ENCODE results near the gene C18orf63. TPM values are rescaled to one million over a fixed set of nuclear protein-coding genes. Genes with fewer than 3 reads are reported as not detected.

The C18orf63 gene
- total RNA-seq, 4 donors from 2014 or later = not detected

- Histone ChIP-seq H3K4me1 (no peaks in the 10 kb centered on the region), H3K4me3 (no peak overlapping the region), H3K36me3 (no peaks in the 10 kb centered on the region), H3K27me3 (no peaks in the 10 kb centered on the region), H3K27ac (no peak overlapping the region), H3K9me3 (no peaks in the 10 kb centered on the region)
- DNase-seq = no peak
- in situ Hi-C loops (cut with MboI; ENCODE audit: low pct_ligation_motif_present in 1 of 4, low pct_unique_long_range_greater_than_20kb in 1 of 4, low sequenced_read_pairs in 3 of 4) (no loop called here), intact Hi-C loops (cut with DNase I; ENCODE audit: low total_unique reads) (no loop called here)
- no peak for TF ChIP-seq CTCF (IDR thresholded peaks at IDR 0.05)
- TF ChIP-seq POLR2A (IDR thresholded peaks at IDR 0.05) = no peak
- no peak for TF ChIP-seq EP300 (IDR thresholded peaks at IDR 0.05; ENCODE audit: low read depth)
- TF ChIP-seq POLR2AphosphoS5 (IDR thresholded peaks at IDR 0.05) = no peak
- WGBS, 2 donors (ENCODE audit: low coverage in 1 of 2) = 73% methylated on average over 1 of the region's 1 CpG
Measured at GRCh38 chr18:74377776-74378175, 62.1 kb downstream of the C18orf63 start.

- Histone ChIP-seq H3K36me3 (no peaks in the 10 kb centered on the region), H3K4me3 (no peak overlapping the region), H3K4me1 (no peaks in the 10 kb centered on the region), H3K9me3 (no peaks in the 10 kb centered on the region), H3K27me3 (no peaks in the 10 kb centered on the region), H3K27ac (no peak overlapping the region)
- in situ Hi-C loops (cut with MboI; ENCODE audit: low pct_ligation_motif_present in 1 of 4, low pct_unique_long_range_greater_than_20kb in 1 of 4, low sequenced_read_pairs in 3 of 4) (no loop called here), intact Hi-C loops (cut with DNase I; ENCODE audit: low total_unique reads) (no loop called here)
- 67 to 73% methylated on average over 2 to 4 of the region's 4 CpGs for WGBS, 2 donors (ENCODE audit: low coverage in 1 of 2)
- peak; percentile 12 for DNase-seq
- TF ChIP-seq POLR2A (IDR thresholded peaks at IDR 0.05) (no peak), POLR2AphosphoS5 (IDR thresholded peaks at IDR 0.05) (no peak), CTCF (IDR thresholded peaks at IDR 0.05) (no peak), EP300 (IDR thresholded peaks at IDR 0.05; ENCODE audit: low read depth) (no peak)
Measured at GRCh38 chr18:74378179-74378682, 62.6 kb downstream of the C18orf63 start.

- Histone ChIP-seq H3K9me3 (no peaks in the 10 kb centered on the region), H3K4me1 (no peaks in the 10 kb centered on the region), H3K36me3 (no peaks in the 10 kb centered on the region), H3K4me3 (no peak overlapping the region), H3K27ac (no peak overlapping the region), H3K27me3 (no peaks in the 10 kb centered on the region)
- intact Hi-C loops (cut with DNase I; ENCODE audit: low total_unique reads) = no loop called here
- DNase-seq = no peak
- in situ Hi-C loops (cut with MboI; ENCODE audit: low pct_ligation_motif_present in 1 of 4, low pct_unique_long_range_greater_than_20kb in 1 of 4, low sequenced_read_pairs in 3 of 4) = no loop called here
- WGBS, 2 donors (ENCODE audit: low coverage in 1 of 2) = 92 to 100% methylated on average over 3 to 10 of the region's 10 CpGs
- TF ChIP-seq EP300 (IDR thresholded peaks at IDR 0.05; ENCODE audit: low read depth) = no peak
- no peak for TF ChIP-seq CTCF (IDR thresholded peaks at IDR 0.05)
- no peak for TF ChIP-seq POLR2AphosphoS5 (IDR thresholded peaks at IDR 0.05)
- TF ChIP-seq POLR2A (IDR thresholded peaks at IDR 0.05) = no peak
Measured at GRCh38 chr18:74380916-74381315, 65.3 kb downstream of the C18orf63 start.

GRCh38 chr18:74381621-74382295 is 66.1 kb downstream of the C18orf63 start:
- WGBS, 2 donors (ENCODE audit: low coverage in 1 of 2) = 93 to 94% methylated on average over 3 to 17 of the region's 17 CpGs
- TF ChIP-seq POLR2A (IDR thresholded peaks at IDR 0.05) (no peak), EP300 (IDR thresholded peaks at IDR 0.05; ENCODE audit: low read depth) (no peak), POLR2AphosphoS5 (IDR thresholded peaks at IDR 0.05) (no peak), CTCF (IDR thresholded peaks at IDR 0.05) (no peak)
- Histone ChIP-seq H3K27me3 (no peaks in the 10 kb centered on the region), H3K4me3 (no peak overlapping the region), H3K36me3 (no peaks in the 10 kb centered on the region), H3K9me3 (no peaks in the 10 kb centered on the region), H3K4me1 (no peaks in the 10 kb centered on the region), H3K27ac (no peak overlapping the region)
- intact Hi-C loops (cut with DNase I; ENCODE audit: low total_unique reads) = no loop called here
- in situ Hi-C loops (cut with MboI; ENCODE audit: low pct_ligation_motif_present in 1 of 4, low pct_unique_long_range_greater_than_20kb in 1 of 4, low sequenced_read_pairs in 3 of 4) = no loop called here
- no peak for DNase-seq

Measured in transverse colon (tissue), 4 donors.